Muscle of leg (tissue), 11 donors: ENCODE data around the gene SLC2A5. TPM values are rescaled to one million over a fixed set of nuclear protein-coding genes. Genes with fewer than 3 reads are reported as not detected.
"Not testable (repeated sequence)": the region's sequence is repeated elsewhere in the genome, so short reads cannot be mapped to it uniquely, and the experiment has no call there.

Experiments used
- DNase-seq: peaks from one replicate; pipeline ENCODE4 v3.0.0; 2013
- H3K27ac ChIP-seq: one replicate; pipeline ENCODE4 v1.5.1; 2013; ENCODE audit warnings: mild to moderate bottlenecking, low read length, control low read depth
- H3K27me3 ChIP-seq: one replicate; pipeline ENCODE4 v1.6.1; 2013; ENCODE audit warnings: low read length; ENCODE audit not compliant: control insufficient read depth, insufficient read depth
- H3K36me3 ChIP-seq: one replicate; pipeline ENCODE4 v1.6.1; 2013; ENCODE audit warnings: low read length; ENCODE audit not compliant: control insufficient read depth, insufficient read depth
- H3K4me1 ChIP-seq: one replicate; pipeline ENCODE4 v1.6.1; 2013; ENCODE audit warnings: low read length; ENCODE audit not compliant: control insufficient read depth, insufficient read depth
- H3K4me3 ChIP-seq: one replicate; pipeline ENCODE4 v1.5.1; 2013; ENCODE audit warnings: low read length, control low read depth
- H3K9me3 ChIP-seq: replicated peaks from 2 replicates; pipeline ENCODE4 v1.6.1; 2013; ENCODE audit warnings: low read depth, low read length; ENCODE audit not compliant: control insufficient read depth
- WGBS: methylation state at CpG from one replicate; pipeline ENCODE4 v1.1.5; 2013; ENCODE audit warnings: missing lambda C conversion rate; ENCODE audit not compliant: insufficient coverage; 5-methylcytosine and 5-hydroxymethylcytosine counted together
- polyA plus RNA-seq, 8 donors: library from polyadenylated mRNA; unstranded; fragments of 120-200 nt; gene quantifications; one replicate each; pipeline versions ENCODE4 v1.2.1 to v1.2.3, GENCODE V29; 2013; ENCODE audit warnings: inconsistent platforms in 1 of 8, low replicate concordance in 1 of 8; ENCODE audit not compliant: insufficient read length in 8 of 8, insufficient read depth in 1 of 8
- total RNA-seq: library from RNA; stranded (reverse); fragments of 120-200 nt; gene quantifications from one replicate; pipeline ENCODE4 v1.2.4, GENCODE V29; 2013

SLC2A5 gene
- total and polyA plus RNA-seq, 9 donors = 3.4 to 16.9 (median 7.9) TPM

DNA sequence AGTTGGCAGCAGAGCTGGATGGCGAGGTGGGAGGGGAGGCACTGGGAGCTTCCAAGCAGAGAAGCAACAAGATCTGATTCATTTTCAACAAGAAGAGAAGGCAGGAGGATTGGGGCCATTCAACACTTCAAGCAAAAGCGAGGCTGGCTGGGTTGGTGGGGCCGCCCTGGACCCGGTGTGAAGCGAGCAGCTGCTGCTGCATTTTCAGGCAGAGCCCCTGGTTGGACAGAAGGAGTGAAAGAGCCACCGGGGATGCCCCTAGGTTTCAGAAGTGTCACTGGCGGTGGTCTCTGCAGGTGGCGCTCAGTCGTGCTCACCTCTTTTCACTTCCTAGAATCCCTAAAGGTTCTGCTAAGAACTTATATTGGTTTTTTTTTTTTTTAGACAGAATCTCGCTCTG, 61.2 kb downstream of the SLC2A5 start:
- no peaks in the 10 kb centered on the region for H3K27me3 ChIP-seq
- H3K9me3 ChIP-seq = no peaks in the 10 kb centered on the region
- H3K4me1 ChIP-seq = no peaks in the 10 kb centered on the region
- DNase-seq = no peak
- WGBS = 73% methylated on average over 5 of the region's 10 CpGs
- H3K36me3 ChIP-seq = no peaks in the 10 kb centered on the region
- no peak overlapping the region for H3K27ac ChIP-seq
- H3K4me3 ChIP-seq = no peak overlapping the region

DNA sequence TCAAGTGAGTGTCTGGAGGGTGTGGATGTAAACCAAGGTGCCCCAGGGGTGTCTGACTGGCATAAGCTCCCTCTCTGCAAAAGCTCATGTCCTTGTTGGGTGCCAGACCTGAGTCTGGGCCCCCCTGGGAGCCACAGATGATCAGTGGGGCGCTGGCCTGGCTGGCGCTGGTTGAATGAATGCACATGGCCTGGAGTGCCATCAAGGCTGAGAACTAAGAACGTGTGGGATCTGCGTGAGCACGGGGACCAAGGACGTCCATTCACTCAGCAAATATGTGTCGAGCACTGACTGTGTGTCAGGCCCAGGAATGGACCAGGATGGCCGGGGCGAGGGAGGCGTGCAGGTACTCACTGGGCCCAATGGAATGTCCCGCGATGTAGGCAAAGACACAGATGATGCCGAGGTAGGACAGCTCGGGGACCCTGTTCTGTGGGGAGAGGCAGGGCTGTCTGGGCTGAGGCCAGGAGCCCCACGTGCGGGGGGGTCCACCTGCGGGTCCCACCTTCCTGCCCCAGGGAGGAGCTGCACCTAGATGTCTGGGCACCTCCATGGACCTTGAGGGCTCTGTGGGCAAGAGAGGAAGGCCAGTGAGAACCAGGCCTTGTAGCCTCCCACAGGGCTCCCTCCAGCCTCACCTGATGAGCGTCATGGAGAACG, 62.3 kb downstream of the SLC2A5 start:
- Histone ChIP-seq H3K27me3 (no peaks in the 10 kb centered on the region), H3K4me1 (no peaks in the 10 kb centered on the region), H3K36me3 (no peaks in the 10 kb centered on the region), H3K9me3 (no peaks in the 10 kb centered on the region), H3K27ac (no peak overlapping the region), H3K4me3 (no peak overlapping the region)
- no peak for DNase-seq
- 89% methylated on average over 18 of the region's 19 CpGs for WGBS

DNA sequence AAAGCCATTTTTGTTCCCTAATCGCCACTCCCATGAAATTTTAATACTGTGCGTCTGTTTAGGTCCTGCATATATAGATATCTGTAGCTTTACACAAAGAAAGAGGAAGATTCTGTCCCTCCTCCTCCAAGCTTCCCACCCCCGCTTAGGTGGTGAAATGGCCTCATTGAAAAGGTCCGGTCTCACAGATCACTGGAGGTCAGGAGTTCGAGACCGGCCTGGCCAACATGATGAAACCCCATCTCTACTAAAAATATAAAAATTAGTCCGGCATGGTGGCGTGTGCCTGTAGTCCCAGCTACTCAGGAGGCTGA, 64.1 kb downstream of the SLC2A5 start:
- H3K36me3 ChIP-seq = no peaks in the 10 kb centered on the region
- no peak for DNase-seq
- H3K4me3 ChIP-seq = no peak overlapping the region
- H3K4me1 ChIP-seq = no peaks in the 10 kb centered on the region
- H3K27ac ChIP-seq = no peak overlapping the region
- 43% methylated on average over 4 of the region's 8 CpGs for WGBS
- H3K27me3 ChIP-seq = no peaks in the 10 kb centered on the region
- H3K9me3 ChIP-seq = no peaks in the 10 kb centered on the region

DNA sequence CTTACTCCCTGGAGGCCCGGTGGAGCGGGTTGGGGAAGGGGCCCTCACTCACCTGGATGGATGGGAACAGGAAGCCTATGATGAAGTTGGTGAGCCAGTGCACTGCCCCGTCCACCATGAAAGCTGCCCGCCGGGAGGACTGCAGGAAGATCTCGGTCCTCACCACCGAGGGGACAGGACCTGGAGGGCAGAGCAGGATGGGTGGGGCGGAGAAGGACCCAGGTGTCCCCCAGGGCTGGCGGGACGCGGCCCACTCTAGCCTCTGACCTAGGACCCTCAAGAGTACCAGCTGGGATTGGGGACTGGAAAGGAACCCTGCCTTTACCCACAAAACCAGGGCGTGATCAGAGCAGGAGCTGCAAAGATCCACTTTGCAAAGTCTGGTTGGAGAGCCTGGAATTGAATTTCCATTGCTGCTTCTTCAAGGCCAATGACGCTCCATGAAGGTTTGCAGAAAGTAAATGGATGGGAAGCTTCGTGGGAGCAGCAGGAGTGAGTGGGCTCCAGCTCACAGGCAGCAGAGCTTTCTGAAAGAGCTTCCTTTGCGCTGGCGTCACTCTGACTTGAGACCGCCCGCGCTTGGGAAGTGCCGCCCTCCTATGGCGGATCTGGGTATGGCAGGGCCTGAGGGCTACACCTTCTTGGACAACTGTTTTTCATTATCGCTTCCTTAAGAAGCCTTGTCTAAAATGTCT, 64.6 kb downstream of the SLC2A5 start:
- no peaks in the 10 kb centered on the region for H3K4me1 ChIP-seq
- DNase-seq = peak; percentile 83
- H3K27ac ChIP-seq = no peak overlapping the region
- no peak overlapping the region for H3K4me3 ChIP-seq
- H3K27me3 ChIP-seq = no peaks in the 10 kb centered on the region
- H3K9me3 ChIP-seq = no peaks in the 10 kb centered on the region
- H3K36me3 ChIP-seq = no peaks in the 10 kb centered on the region
- WGBS = 42% methylated on average over 14 of the region's 22 CpGs

DNA sequence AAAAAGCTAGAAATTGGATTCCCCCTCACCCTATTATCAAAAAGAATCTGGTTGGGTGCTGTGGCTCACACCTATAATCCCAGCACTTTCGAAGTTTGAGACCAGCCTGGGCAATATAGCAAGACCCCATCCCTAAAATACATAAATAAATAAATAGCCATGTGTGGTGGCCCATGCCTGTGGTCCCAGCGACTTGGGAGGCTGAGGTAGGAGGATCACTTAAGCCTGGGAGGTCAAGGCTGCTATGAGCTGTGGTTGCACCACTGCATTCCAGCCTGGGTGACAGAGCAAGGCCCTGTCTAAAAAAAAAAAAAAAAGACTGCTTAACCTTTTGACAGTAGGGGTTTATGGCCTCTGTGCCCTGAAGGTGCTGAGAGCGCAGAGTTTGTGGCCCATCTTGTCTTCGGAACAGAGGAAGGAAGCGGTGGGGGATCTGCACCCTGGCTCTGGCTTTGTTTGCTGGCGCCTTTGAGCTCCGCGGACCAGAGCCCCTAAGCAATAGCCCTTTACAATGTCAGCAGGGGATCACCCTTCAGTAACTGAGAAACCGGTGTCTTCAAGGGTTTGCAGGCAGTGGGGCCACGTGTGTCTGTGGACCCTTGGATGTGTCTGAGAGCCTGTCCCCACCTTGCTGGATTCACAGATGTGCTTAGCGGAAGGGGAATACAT, 65.3 kb downstream of the SLC2A5 start:
- DNase-seq = no peak
- no peaks in the 10 kb centered on the region for H3K27me3 ChIP-seq
- no peak overlapping the region for H3K27ac ChIP-seq
- H3K36me3 ChIP-seq = no peaks in the 10 kb centered on the region
- H3K4me1 ChIP-seq = no peaks in the 10 kb centered on the region
- 73% methylated on average over 10 of the region's 11 CpGs for whole genome bisulfite sequencing
- no peak overlapping the region for H3K4me3 ChIP-seq
- H3K9me3 ChIP-seq = no peaks in the 10 kb centered on the region

DNA sequence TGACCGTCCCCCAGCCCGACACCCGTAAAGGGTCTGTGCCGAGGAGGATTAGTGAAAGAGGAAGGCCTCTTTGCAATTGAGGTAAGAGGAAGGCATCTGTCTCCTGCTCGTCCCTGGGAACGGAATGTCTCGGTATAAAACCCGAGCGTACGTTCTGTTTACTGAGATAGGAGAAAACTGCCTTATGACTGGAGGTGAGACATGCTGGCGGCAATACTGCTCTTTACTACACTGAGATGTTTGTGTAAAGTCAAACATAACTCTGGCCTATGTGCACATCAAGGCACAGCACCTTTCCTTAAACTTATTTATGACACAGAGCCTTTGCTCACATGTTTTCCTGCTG, 67.2 kb downstream of the SLC2A5 start:
- H3K27ac ChIP-seq, H3K4me3 ChIP-seq, DNase-seq, H3K9me3 ChIP-seq, H3K4me1 ChIP-seq, H3K36me3 ChIP-seq, H3K27me3 ChIP-seq: not testable (repeated sequence)
- WGBS = 40% methylated on average over 2 of the region's 11 CpGs

DNA sequence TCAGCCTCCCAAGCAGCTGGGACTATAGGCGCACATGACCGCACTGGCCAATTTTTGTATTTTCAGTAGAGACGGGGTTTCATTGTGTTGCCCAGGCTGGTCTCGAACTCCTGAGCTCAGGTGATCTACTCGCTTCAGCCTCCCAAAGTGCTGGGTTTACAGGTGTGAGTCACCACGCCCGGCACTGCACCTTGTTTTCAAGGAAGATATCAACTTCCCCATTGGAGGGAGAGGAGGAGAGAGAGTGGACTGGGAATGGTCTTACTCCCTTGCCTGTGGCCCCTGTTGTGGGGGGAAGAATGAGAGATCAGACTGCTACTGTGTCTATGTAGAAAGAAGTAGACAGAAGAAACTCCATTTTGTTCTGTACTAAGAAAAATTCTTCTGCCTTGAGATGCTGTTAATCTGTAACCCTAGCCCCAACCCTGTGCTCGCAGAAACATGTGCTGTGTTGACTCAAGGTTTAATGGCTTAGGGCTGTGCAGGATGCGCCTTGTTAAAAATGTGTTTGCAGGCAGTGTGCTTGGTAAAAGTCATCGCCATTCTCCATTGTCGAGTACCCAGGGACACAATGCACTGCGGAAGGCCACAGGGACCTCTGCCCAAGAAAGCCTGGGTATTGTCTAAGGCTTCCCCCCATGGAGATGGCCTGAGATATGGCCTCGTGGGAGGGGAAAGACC, 67.8 kb downstream of the SLC2A5 start:
- not testable (repeated sequence) for DNase-seq, H3K4me1 ChIP-seq

DNA sequence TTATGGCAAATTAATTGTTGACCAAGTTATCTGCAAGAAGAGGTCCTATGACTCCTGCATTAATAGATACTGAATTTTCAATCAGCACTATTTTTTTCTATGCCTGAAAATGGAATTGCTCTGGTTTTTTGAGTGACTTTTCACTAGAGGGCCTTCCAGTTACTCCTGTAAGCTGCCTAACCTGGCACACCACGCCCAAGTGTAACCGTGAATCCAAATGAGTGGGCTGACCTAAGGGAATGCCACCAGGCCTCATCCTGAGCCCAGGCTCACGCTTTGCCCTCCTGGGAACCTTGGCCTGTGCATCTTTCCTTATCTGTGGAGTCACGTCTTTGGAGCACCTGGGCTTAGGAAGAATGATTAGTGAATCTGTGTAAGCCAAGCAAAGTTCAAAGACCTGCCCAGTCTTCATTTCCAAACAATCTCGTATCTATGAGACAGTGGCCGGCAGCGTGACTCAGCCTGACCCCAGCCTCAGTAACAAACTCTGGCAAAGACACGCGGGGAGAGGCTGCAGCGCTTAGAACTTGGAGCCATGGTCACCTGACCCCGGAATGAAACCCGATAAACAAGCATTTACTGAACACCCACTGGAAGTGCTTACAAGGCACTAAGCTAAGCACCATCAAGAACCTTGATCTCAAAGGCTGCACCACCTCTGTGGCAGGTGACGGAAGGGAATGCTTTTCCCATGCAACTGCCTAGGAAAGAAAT, 75.3 kb downstream of the SLC2A5 start:
- H3K4me3 ChIP-seq, H3K36me3 ChIP-seq, H3K27ac ChIP-seq, DNase-seq, H3K4me1 ChIP-seq, H3K27me3 ChIP-seq, H3K9me3 ChIP-seq: not testable (repeated sequence)
- no CpG with 5 or more reads among the region's 13 CpGs for WGBS

More for the DNA sequence above, 67.8 kb downstream of the SLC2A5 start:
- not testable (repeated sequence) for H3K4me3 ChIP-seq, H3K9me3 ChIP-seq, H3K27ac ChIP-seq, H3K36me3 ChIP-seq, H3K27me3 ChIP-seq
- 74% methylated on average over 12 of the region's 13 CpGs for WGBS

DNA sequence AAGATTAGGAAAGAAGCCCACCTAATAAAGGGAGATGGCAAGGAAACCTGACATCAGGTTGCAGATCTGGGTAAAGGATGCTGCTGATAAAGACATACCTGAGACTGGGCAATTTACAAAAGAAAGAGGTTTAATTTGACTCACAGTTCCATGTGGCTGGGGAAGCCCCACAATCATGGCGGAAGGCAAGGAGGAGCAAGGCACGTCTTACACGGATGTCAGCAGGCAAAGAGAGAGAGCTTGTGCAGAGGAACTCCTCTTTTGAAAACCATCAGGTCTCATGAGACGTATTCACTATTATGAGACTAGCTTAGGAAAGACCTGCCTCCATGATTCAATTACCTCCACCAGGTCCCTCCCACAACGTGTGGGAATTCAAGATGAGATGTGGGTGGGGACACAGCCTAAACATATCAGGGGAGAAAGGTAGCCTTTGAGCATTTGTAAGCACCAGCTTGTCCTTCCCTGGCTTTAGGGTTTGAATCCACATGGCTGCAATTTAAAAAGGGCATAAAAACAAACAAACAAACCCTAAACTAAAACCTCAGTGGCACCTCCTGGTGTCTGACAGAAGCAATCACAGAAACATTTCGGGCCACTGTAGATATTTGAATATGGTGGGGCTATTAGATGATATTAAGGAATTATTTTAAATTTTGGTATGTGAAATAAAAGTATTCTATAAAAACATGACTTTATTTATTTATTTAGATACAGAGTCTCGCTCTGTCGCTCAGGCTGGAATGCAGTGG, 76.3 kb downstream of the SLC2A5 start:
- H3K9me3 ChIP-seq = no peaks in the 10 kb centered on the region
- no peaks in the 10 kb centered on the region for H3K4me1 ChIP-seq
- no peaks in the 10 kb centered on the region for H3K27me3 ChIP-seq
- no peak overlapping the region for H3K4me3 ChIP-seq
- DNase-seq = no peak
- 89% methylated on average over 5 of the region's 8 CpGs for WGBS
- no peak overlapping the region for H3K27ac ChIP-seq
- H3K36me3 ChIP-seq = no peaks in the 10 kb centered on the region
